ENCODE measurements around the gene PTPRM. TPM values are rescaled to one million over a fixed set of nuclear protein-coding genes. Genes with fewer than 3 reads are reported as not detected.

Gene PTPRM
- total RNA-seq, 1 experiment from 2014 or later, result 42.3 TPM

DNA sequence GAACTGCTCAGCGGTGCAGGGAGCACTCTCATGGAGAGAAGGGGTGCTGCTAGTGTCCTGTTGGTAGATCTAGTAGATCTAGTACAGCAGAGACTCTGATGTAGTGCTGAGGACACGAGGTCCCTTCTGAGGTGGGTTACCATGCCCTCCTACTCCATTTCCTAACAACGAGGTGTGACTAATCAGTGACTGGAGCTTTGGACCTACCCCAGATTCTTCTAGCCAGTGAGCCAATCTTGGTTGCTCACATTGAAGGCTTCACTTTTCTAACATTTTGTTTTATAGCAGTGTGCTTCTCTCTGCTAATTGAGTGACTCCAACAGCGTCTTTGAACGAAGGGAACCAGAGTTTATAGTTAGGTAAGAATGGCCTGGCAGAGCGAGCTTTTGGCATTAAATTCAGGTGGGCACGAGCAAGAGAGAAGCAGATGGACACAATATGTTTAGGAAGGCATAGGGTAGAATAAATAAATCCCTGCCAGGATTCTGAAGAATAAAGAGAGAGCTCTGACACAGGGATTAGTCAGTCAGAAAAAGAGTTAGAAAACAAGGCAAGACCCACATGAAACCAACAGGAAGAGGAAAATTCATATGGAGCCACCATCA lies 736.1 kb downstream of the PTPRM start:
- no TSS peak for BruUV-seq (replicated peaks)
- TF ChIP-seq, protein P1, sequence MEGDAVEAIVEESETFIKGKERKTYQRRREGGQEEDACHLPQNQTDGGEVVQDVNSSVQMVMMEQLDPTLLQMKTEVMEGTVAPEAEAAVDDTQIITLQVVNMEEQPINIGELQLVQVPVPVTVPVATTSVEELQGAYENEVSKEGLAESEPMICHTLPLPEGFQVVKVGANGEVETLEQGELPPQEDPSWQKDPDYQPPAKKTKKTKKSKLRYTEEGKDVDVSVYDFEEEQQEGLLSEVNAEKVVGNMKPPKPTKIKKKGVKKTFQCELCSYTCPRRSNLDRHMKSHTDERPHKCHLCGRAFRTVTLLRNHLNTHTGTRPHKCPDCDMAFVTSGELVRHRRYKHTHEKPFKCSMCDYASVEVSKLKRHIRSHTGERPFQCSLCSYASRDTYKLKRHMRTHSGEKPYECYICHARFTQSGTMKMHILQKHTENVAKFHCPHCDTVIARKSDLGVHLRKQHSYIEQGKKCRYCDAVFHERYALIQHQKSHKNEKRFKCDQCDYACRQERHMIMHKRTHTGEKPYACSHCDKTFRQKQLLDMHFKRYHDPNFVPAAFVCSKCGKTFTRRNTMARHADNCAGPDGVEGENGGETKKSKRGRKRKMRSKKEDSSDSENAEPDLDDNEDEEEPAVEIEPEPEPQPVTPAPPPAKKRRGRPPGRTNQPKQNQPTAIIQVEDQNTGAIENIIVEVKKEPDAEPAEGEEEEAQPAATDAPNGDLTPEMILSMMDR (IDR thresholded peaks at IDR 0.05; ENCODE audit: unreplicated experiment), result no peak
- intact Hi-C loops (cut with micrococcal nuclease; ENCODE audit: unreplicated experiment), result no loop called here
- Mint-ChIP-seq H3K27me3 (ENCODE audit: unreplicated experiment) (no peaks in the 10 kb centered on the region), H3K4me3 (ENCODE audit: low read depth, unreplicated experiment) (no peak overlapping the region), H3K27ac (ENCODE audit: unreplicated experiment) (no peak overlapping the region), H3K36me3 (ENCODE audit: insufficient read depth, unreplicated experiment) (no peaks in the 10 kb centered on the region), H3K4me1 (ENCODE audit: low read depth, unreplicated experiment) (peaks cover 7% of the 10 kb centered on the region), H3K9me3 (ENCODE audit: low read depth, unreplicated experiment) (no peaks in the 10 kb centered on the region)
- DNase-seq, result no peak
- CTCF ChIA-PET, result no interaction called here

DNA sequence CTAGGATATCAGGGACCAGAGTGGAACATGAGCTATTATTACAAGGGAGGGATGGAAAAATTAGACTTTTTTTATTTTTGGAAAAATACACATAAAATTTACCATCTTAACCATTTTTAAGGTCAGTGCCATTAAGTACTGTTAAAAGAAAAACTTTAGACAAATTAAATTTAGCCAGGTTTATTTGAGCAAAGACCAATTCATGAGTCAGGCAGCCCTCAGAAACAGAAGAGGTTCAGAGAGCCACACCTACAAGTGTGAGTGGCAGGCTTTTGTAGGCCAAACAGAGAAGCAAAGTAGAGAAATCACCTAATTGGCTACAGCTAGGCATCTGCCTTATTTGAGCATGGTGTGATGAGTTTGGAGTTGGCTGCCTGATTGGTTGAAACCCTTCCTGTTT lies 740.8 kb downstream of the PTPRM start:
- Mint-ChIP-seq H3K4me1 (ENCODE audit: low read depth, unreplicated experiment) (peaks cover 7% of the 10 kb centered on the region), H3K4me3 (ENCODE audit: low read depth, unreplicated experiment) (no peak overlapping the region), H3K36me3 (ENCODE audit: insufficient read depth, unreplicated experiment) (no peaks in the 10 kb centered on the region), H3K27ac (ENCODE audit: unreplicated experiment) (no peak overlapping the region), H3K9me3 (ENCODE audit: low read depth, unreplicated experiment) (no peaks in the 10 kb centered on the region), H3K27me3 (ENCODE audit: unreplicated experiment) (peaks cover 7% of the 10 kb centered on the region)
- CTCF ChIA-PET, result interaction anchor here (0.6 kb wide), 1 partner anchor 34 kb away, joined by 4 read pairs; no protein-coding TSS in a partner anchor
- intact Hi-C loops (cut with micrococcal nuclease; ENCODE audit: unreplicated experiment), result no loop called here
- TF ChIP-seq, protein P1 (IDR thresholded peaks at IDR 0.05; ENCODE audit: unreplicated experiment), result no peak
- BruUV-seq (replicated peaks), result no TSS peak
- no peak for DNase-seq

DNA sequence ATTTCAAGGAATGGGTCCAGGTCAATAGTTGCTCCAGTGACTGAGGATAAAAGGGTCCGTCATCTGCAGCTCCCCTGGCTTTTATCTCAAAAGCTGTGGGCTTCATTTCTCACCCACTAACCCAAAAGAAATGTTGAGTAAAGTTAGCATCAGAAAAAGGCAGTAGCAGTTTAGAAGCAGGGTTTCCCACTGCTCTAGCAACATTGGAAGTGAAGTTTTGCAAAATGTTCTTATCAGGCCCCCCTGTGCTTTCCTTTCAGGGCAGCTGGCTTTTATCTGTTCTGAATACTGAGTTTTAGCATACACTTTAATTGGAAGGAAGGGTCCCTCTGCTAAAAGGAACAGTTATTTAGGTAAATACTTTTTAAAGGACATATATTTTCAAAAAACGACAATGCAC lies 745.9 kb downstream of the PTPRM start:
- CTCF ChIA-PET, result no interaction called here
- no peaks in the 10 kb centered on the region for H3K4me1 Mint-ChIP-seq (ENCODE audit: low read depth, unreplicated experiment)
- intact Hi-C loops (cut with micrococcal nuclease; ENCODE audit: unreplicated experiment), result no loop called here
- no peak for DNase-seq
- BruUV-seq (replicated peaks), result no TSS peak
- no peaks in the 10 kb centered on the region for H3K9me3 Mint-ChIP-seq (ENCODE audit: low read depth, unreplicated experiment)
- H3K4me3 Mint-ChIP-seq (ENCODE audit: low read depth, unreplicated experiment), result no peak overlapping the region
- H3K27ac Mint-ChIP-seq (ENCODE audit: unreplicated experiment), result no peak overlapping the region
- TF ChIP-seq, protein P1 (IDR thresholded peaks at IDR 0.05; ENCODE audit: unreplicated experiment), result no peak
- H3K36me3 Mint-ChIP-seq (ENCODE audit: insufficient read depth, unreplicated experiment), result no peaks in the 10 kb centered on the region
- H3K27me3 Mint-ChIP-seq (ENCODE audit: unreplicated experiment), result peaks cover 7% of the 10 kb centered on the region

DNA sequence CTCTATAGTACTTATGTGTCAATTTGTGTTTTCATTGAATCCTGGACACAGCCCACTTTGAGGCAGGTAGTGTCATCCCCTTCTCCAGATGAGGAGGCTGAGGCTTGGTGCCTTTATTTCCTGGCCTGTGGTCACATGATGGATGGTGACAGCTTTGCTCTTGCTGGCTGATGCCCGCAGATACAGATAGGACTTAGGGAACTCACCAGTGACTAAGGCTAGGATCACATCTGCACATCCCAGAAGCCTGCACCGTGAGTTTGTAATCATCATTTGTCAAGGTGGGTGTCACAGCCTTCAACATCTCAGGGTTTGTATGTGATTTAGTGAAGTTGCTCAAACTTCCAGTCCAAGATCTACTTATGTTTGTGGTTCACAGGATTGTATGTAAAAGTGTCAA lies 747.0 kb downstream of the PTPRM start:
- DNase-seq, result no peak
- CTCF ChIA-PET, result no interaction called here
- BruUV-seq (replicated peaks), result no TSS peak
- TF ChIP-seq, protein P1 (IDR thresholded peaks at IDR 0.05; ENCODE audit: unreplicated experiment), result no peak
- intact Hi-C loops (cut with micrococcal nuclease; ENCODE audit: unreplicated experiment), result no loop called here
- Mint-ChIP-seq H3K27me3 (ENCODE audit: unreplicated experiment) (peaks cover 7% of the 10 kb centered on the region), H3K4me1 (ENCODE audit: low read depth, unreplicated experiment) (no peaks in the 10 kb centered on the region), H3K27ac (ENCODE audit: unreplicated experiment) (no peak overlapping the region), H3K4me3 (ENCODE audit: low read depth, unreplicated experiment) (no peak overlapping the region), H3K9me3 (ENCODE audit: low read depth, unreplicated experiment) (no peaks in the 10 kb centered on the region), H3K36me3 (ENCODE audit: insufficient read depth, unreplicated experiment) (no peaks in the 10 kb centered on the region)

Data from Calu3 (cell line).